H9 (cell line): ENCODE data around the gene PTPRR. TPM values are rescaled to one million over a fixed set of nuclear protein-coding genes. Genes with fewer than 3 reads are reported as not detected.

Experiments
- DNase-seq: peaks from one replicate; pipeline ENCODE4 v3.0.0-alpha.2; 2017
- H2AFZ ChIP-seq: one replicate; pipeline ENCODE4 v1.6.1; 2013; ENCODE audit warnings: mild to moderate bottlenecking, low read length, control low read depth, moderate library complexity
- H2AK5ac ChIP-seq: 2 replicates; pipeline ENCODE4 v1.6.1; 2013; ENCODE audit warnings: low read length, control low read depth, mixed read lengths; ENCODE audit not compliant: insufficient read length
- H2BK120ac ChIP-seq: one replicate; pipeline ENCODE4 v1.6.1; 2013; ENCODE audit warnings: low read depth, mild to moderate bottlenecking, low read length, control low read depth, inconsistent platforms; ENCODE audit not compliant: poor library complexity, severe bottlenecking
- H2BK12ac ChIP-seq: 2 replicates; pipeline ENCODE4 v1.6.1; 2013; ENCODE audit warnings: low read length, control low read depth, mixed read lengths, low read depth; ENCODE audit not compliant: insufficient read length
- H2BK15ac ChIP-seq: 2 replicates; pipeline ENCODE4 v1.6.1; 2013; ENCODE audit warnings: low read depth, low read length, control low read depth
- H2BK20ac ChIP-seq: one replicate; pipeline ENCODE4 v1.6.1; 2013; ENCODE audit warnings: low read depth, mild to moderate bottlenecking, low read length, control low read depth, inconsistent platforms; ENCODE audit not compliant: poor library complexity, severe bottlenecking
- H2BK5ac ChIP-seq: 2 replicates; pipeline ENCODE4 v1.6.1; 2013; ENCODE audit warnings: low read length, control low read depth, mixed read lengths; ENCODE audit not compliant: insufficient read length
- H3K14ac ChIP-seq: 2 replicates; pipeline ENCODE4 v1.6.1; 2013; ENCODE audit warnings: low read length, control low read depth; ENCODE audit not compliant: insufficient read depth
- H3K18ac ChIP-seq: 2 replicates; pipeline ENCODE4 v1.6.1; 2013; ENCODE audit warnings: low read depth, mild to moderate bottlenecking, mixed read lengths, low read length, control low read depth; ENCODE audit not compliant: insufficient read length
- H3K23ac ChIP-seq: 2 replicates; pipeline ENCODE4 v1.6.1; 2013; ENCODE audit warnings: low read length, control low read depth, mixed read lengths, low read depth; ENCODE audit not compliant: insufficient read length
- H3K23me2 ChIP-seq: 2 replicates; pipeline ENCODE4 v1.6.1; 2013; ENCODE audit warnings: low read depth, mild to moderate bottlenecking, mixed read lengths, low read length, control low read depth; ENCODE audit not compliant: insufficient read length, poor library complexity, severe bottlenecking
- H3K27ac ChIP-seq: 2 replicates; pipeline ENCODE4 v1.5.1; 2013; ENCODE audit warnings: low read length, control low read depth, mixed read lengths, low read depth; ENCODE audit not compliant: insufficient read length
- H3K27me3 ChIP-seq: 2 replicates; pipeline ENCODE4 v1.6.1; 2013; ENCODE audit warnings: low read length, control low read depth, inconsistent platforms; ENCODE audit not compliant: insufficient read depth
- H3K4ac ChIP-seq: 2 replicates; pipeline ENCODE4 v1.6.1; 2013; ENCODE audit warnings: low read depth, mild to moderate bottlenecking, control low read depth, inconsistent platforms, low read length, moderate library complexity
- H3K4me1 ChIP-seq: 2 replicates; pipeline ENCODE4 v1.6.1; 2013; ENCODE audit warnings: low read length, control low read depth, inconsistent platforms; ENCODE audit not compliant: insufficient read depth
- H3K4me2 ChIP-seq: 2 replicates; pipeline ENCODE4 v1.6.1; 2013; ENCODE audit warnings: low read length, control low read depth, mixed read lengths; ENCODE audit not compliant: insufficient read length, insufficient read depth
- H3K56ac ChIP-seq: 2 replicates; pipeline ENCODE4 v1.6.1; 2013; ENCODE audit warnings: low read depth, mild to moderate bottlenecking, mixed read lengths, low read length, control low read depth; ENCODE audit not compliant: insufficient read length
- H3K79me1 ChIP-seq: 2 replicates; pipeline ENCODE4 v1.6.1; 2013; ENCODE audit warnings: low read depth, mild to moderate bottlenecking, moderate library complexity, low read length, control low read depth, inconsistent platforms; ENCODE audit not compliant: insufficient read depth, poor library complexity, severe bottlenecking
- H3K79me2 ChIP-seq: 2 replicates; pipeline ENCODE4 v1.6.1; 2013; ENCODE audit warnings: low read length, control low read depth, inconsistent platforms; ENCODE audit not compliant: insufficient read depth
- H3K9ac ChIP-seq: 2 replicates; pipeline ENCODE4 v1.6.1; 2013; ENCODE audit warnings: low read length, control low read depth, mixed read lengths; ENCODE audit not compliant: insufficient read length; ENCODE audit errors: extremely low read depth
- H3K9me3 ChIP-seq: one replicate; pipeline ENCODE4 v1.6.1; 2013; ENCODE audit warnings: low read depth, low read length, inconsistent platforms; ENCODE audit not compliant: control insufficient read depth
- H3T11ph ChIP-seq: one replicate; pipeline ENCODE4 v1.6.1; 2013; ENCODE audit warnings: mild to moderate bottlenecking, low read length, control low read depth, inconsistent platforms
- H4K20me1 ChIP-seq: one replicate; pipeline ENCODE4 v1.6.1; 2013; ENCODE audit not compliant: control insufficient read depth, insufficient read length, insufficient read depth
- H4K5ac ChIP-seq: 2 replicates; pipeline ENCODE4 v1.6.1; 2013; ENCODE audit warnings: low read depth, mild to moderate bottlenecking, mixed read lengths, low read length, control low read depth; ENCODE audit not compliant: insufficient read length
- H4K8ac ChIP-seq: replicated peaks from 2 replicates; pipeline ENCODE4 v1.6.1; 2013; ENCODE audit warnings: low read length, control low read depth, mixed read lengths, low read depth; ENCODE audit not compliant: insufficient read length
- H4K91ac ChIP-seq: 2 replicates; pipeline ENCODE4 v1.6.1; 2013; ENCODE audit warnings: low read depth, mild to moderate bottlenecking, moderate library complexity, mixed read lengths, low read length, control low read depth; ENCODE audit not compliant: insufficient read length
- H3K27ac Mint-ChIP-seq, 3 experiments: 2 replicates in 2 of 3; 3 replicates in 1 of 3; pipeline ENCODE4 v1.8.0; 2020 to 2021; ENCODE audit warnings: mixed read lengths in 3 of 3, mild to moderate bottlenecking in 1 of 3, moderate library complexity in 1 of 3
- H3K27me3 Mint-ChIP-seq: 2 replicates; pipeline ENCODE4 v1.8.0; 2021; ENCODE audit warnings: low read depth, mild to moderate bottlenecking, moderate library complexity, mixed read lengths
- H3K36me3 Mint-ChIP-seq, 3 experiments: 2 replicates in 2 of 3; 3 replicates in 1 of 3; pipeline ENCODE4 v1.8.0; 2020 to 2021; ENCODE audit warnings: low read depth in 3 of 3, mixed read lengths in 3 of 3; ENCODE audit not compliant: insufficient read depth in 1 of 3
- H3K4me1 Mint-ChIP-seq, 2 experiments: 2 replicates each; pipeline ENCODE4 v1.8.0; 2020; ENCODE audit warnings: mixed read lengths in 2 of 2
- H3K4me3 Mint-ChIP-seq, 2 experiments: 2 replicates in 1 of 2; 3 replicates in 1 of 2; pipeline ENCODE4 v1.8.0; 2020 to 2021; ENCODE audit warnings: mild to moderate bottlenecking in 2 of 2, mixed read lengths in 2 of 2, moderate library complexity in 1 of 2
- H3K9me3 Mint-ChIP-seq, 2 experiments: 2 replicates in 1 of 2; 3 replicates in 1 of 2; pipeline ENCODE4 v1.8.0; 2020; ENCODE audit warnings: mild to moderate bottlenecking in 2 of 2, mixed read lengths in 2 of 2, moderate library complexity in 1 of 2
- CTCF ChIP-seq: fragments of 200-600 bp; sonication (generic); conservative IDR thresholded peaks from 3 replicates; pipeline ENCODE4 v1.8.0; 2021; ENCODE audit warnings: antibody characterized with exemption, mild to moderate bottlenecking
- WGBS: extraction: QIAGEN DNeasy Blood & Tissue Kit; methylation state at CpG from one replicate; pipeline ENCODE4 v1.1.7; 2013; ENCODE audit warnings: missing lambda C conversion rate, low lambda C conversion rate, mixed read lengths; ENCODE audit not compliant: insufficient read length; ENCODE audit errors: extremely low coverage; 5-methylcytosine and 5-hydroxymethylcytosine counted together
- total RNA-seq: library from RNA; stranded (reverse); gene quantifications from 2 replicates; pipeline ENCODE4 v1.2.1, GENCODE V29; 2021

Gene PTPRR
- total RNA-seq, 1 experiment from 2014 or later: 0.22 TPM

- H3K27ac ChIP-seq: no peak overlapping the region
- Mint-ChIP-seq H3K9me3 (no peaks in the 10 kb centered on the region), H3K27ac (no peak overlapping the region), H3K36me3 (no peaks in the 10 kb centered on the region), H3K4me3 (no peak overlapping the region), H3K27me3 (no peaks in the 10 kb centered on the region), H3K4me1 (no peaks in the 10 kb centered on the region)
- no peak overlapping the region for H2BK15ac ChIP-seq
- H3K4me2 ChIP-seq: no peak overlapping the region
- DNase-seq: no peak
- H4K91ac ChIP-seq: no peak overlapping the region
- H3K4ac ChIP-seq: no peak overlapping the region
- H2BK120ac ChIP-seq: no peak overlapping the region
- TF ChIP-seq CTCF: no peak
- H3T11ph ChIP-seq: no peak overlapping the region
- no peaks in the 10 kb centered on the region for H3K9me3 ChIP-seq
- no peak overlapping the region for H4K8ac ChIP-seq
- no peak overlapping the region for H3K14ac ChIP-seq
- no peak overlapping the region for H2BK5ac ChIP-seq
- H2BK12ac ChIP-seq: no peak overlapping the region
- no peak overlapping the region for H3K9ac ChIP-seq
- H3K27me3 ChIP-seq: no peaks in the 10 kb centered on the region
- no peaks in the 10 kb centered on the region for H3K4me1 ChIP-seq
- H2AK5ac ChIP-seq: no peak overlapping the region
- no peak overlapping the region for H3K18ac ChIP-seq
- no peak overlapping the region for H2AFZ ChIP-seq
- H2BK20ac ChIP-seq: no peak overlapping the region
- H3K79me1 ChIP-seq: no peaks in the 10 kb centered on the region
- H4K20me1 ChIP-seq: no peaks in the 10 kb centered on the region
- no peak overlapping the region for H3K56ac ChIP-seq
- no peaks in the 10 kb centered on the region for H3K79me2 ChIP-seq
- WGBS: no CpG with 5 or more reads among the region's 3 CpGs
- H3K23me2 ChIP-seq: peaks cover 3% of the 10 kb centered on the region
- H3K23ac ChIP-seq: no peak overlapping the region
- no peak overlapping the region for H4K5ac ChIP-seq
Measured at GRCh38 chr12:70876952-70877351, 43.6 kb downstream of the PTPRR start.
